ENCODE data around the gene CRAT. TPM values are rescaled to one million over a fixed set of nuclear protein-coding genes. Genes with fewer than 3 reads are reported as not detected.

CRAT gene
- total RNA-seq, 1 donor from 2014 or later: 110 TPM

GRCh38 chr9:129054163-129054851 lies 56.3 kb downstream of the CRAT start:
- H3K4me3 ChIP-seq: no peak overlapping the region
- intact Hi-C loops (cut with DNase I): no loop called here
- no peaks in the 10 kb centered on the region for H3K9me3 ChIP-seq
- H3K4me1 ChIP-seq: no peaks in the 10 kb centered on the region
- H3K36me3 ChIP-seq: peaks cover 44 to 46% of the 10 kb centered on the region in 2 donors
- TF ChIP-seq CTCF (IDR thresholded peaks at IDR 0.05): no peak
- H3K27me3 ChIP-seq: no peaks in the 10 kb centered on the region
- no peak for DNase-seq (ENCODE audit: low spot score in 2 of 2)
- H3K27ac ChIP-seq: no peak overlapping the region

GRCh38 chr9:129053020-129053419 lies 57.6 kb downstream of the CRAT start:
- Histone ChIP-seq H3K27ac (no peak overlapping the region), H3K27me3 (no peaks in the 10 kb centered on the region), H3K9me3 (no peaks in the 10 kb centered on the region), H3K36me3 (peaks cover 49 to 55% of the 10 kb centered on the region in 2 donors), H3K4me1 (no peaks in the 10 kb centered on the region), H3K4me3 (no peak overlapping the region)
- DNase-seq (ENCODE audit: low spot score in 2 of 2): no peak
- intact Hi-C loops (cut with DNase I): no loop called here
- no peak for TF ChIP-seq CTCF (IDR thresholded peaks at IDR 0.05)

GRCh38 chr9:129052592-129052991 lies 58.0 kb downstream of the CRAT start:
- Histone ChIP-seq H3K4me3 (no peak overlapping the region), H3K27ac (no peak overlapping the region), H3K36me3 (peaks cover 54 to 60% of the 10 kb centered on the region in 2 donors), H3K4me1 (no peaks in the 10 kb centered on the region), H3K9me3 (no peaks in the 10 kb centered on the region), H3K27me3 (no peaks in the 10 kb centered on the region)
- no peak for DNase-seq (ENCODE audit: low spot score in 2 of 2)
- intact Hi-C loops (cut with DNase I): no loop called here
- no peak for TF ChIP-seq CTCF (IDR thresholded peaks at IDR 0.05)

Other genes with a start within 250 kb of the CRAT start
- 4.9 TPM for gene KYAT1, start 228.8 kb downstream of the CRAT start, total RNA-seq
- gene LRRC8A, start 228.7 kb downstream of the CRAT start, total RNA-seq: 227 TPM
- 46.1 TPM for gene PHYHD1, start 189.8 kb downstream of the CRAT start, total RNA-seq
- 5.0 TPM for gene DOLK, start 163.2 kb downstream of the CRAT start, total RNA-seq
- gene NUP188, start 163.1 kb downstream of the CRAT start, total RNA-seq: 45.0 TPM
- gene SH3GLB2, start 82.5 kb downstream of the CRAT start, total RNA-seq: 138 TPM
- gene MIGA2, start 74.2 kb downstream of the CRAT start, total RNA-seq: 39.9 TPM
- 41.7 TPM for gene DOLPP1, start 29.7 kb downstream of the CRAT start, total RNA-seq
- 61.6 TPM for gene PTPA, start 622 bp upstream of the CRAT start, total RNA-seq
- gene IER5L, start 67.5 kb upstream of the CRAT start, total RNA-seq: 86.1 TPM

All from ascending aorta (tissue), 2 donors.